Fibroblast of skin of right quadriceps (primary cell): ENCODE data around the gene SBK1.

Source experiments
- DNase-seq: peaks from one replicate; pipeline ENCODE4 v3.0.0-alpha.2; 2013

The SBK1 gene

DNA sequence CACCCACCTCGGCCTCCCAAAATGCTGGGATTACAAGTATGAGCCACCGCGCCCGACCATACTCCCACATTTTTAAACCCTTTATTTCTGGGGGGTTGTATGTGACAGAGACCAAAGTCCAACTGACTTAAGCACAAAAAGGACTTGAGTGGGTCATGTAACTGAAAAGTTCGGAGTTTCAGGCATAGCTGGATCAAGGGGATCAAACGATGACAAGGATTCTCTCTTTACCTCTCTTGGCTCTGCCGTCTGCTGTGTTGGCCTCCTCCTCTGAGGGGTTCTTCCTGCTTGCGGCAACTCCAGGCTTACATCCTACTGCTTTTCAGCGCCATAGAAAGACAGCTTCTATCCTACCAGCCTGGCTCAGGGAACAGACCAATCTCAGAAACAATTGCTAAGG lies 9.2 kb upstream of the SBK1 start:
- DNase-seq = no peak

DNA sequence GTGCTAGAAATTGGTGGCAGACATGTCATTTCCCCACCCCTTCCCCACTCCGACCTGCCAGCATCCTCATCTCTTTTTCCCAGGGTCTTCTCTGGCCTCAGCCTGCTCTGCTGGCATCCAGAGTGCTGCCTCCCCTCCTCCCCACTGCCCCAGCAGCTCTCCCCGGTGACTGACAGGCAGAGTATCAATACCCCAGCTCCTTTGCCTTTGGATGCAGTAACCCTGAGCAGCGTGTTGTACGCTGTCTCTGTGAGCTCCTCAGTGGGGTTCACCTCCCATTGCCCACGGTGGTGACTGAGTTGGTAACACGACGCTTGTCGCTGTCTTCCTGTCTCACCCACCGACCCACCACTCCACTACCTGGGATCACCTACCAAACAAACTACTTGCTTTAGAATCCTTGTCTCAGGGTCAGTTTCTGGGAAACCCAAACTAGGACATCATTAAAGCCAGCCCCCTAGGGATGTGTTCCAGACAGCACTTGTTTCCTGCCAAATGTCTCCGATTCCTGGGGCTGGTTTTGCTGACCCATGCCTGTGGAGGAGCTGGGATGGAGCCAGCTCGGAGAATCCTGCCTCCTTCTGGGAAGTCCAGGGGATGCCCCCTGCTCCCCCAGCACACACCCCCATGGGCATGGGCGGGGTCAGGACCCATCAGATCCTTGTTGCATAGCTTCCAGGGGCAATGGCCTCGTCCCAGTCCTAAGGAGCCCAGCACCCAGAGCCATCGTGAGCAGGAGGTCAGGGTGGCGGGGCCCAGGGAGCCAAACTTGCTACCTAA lies 8.3 kb upstream of the SBK1 start:
- DNase-seq = no peak

GRCh38 chr16:28285649-28286048 lies 6.7 kb upstream of the SBK1 start:
- DNase-seq = no peak

- no peak for DNase-seq
These were observed 4.2 kb upstream of the SBK1 start for GRCh38 chr16:28288114-28288513.

GRCh38 chr16:28289048-28289447 lies 3.3 kb upstream of the SBK1 start:
- no peak for DNase-seq

- DNase-seq = no peak
These were observed 2.1 kb upstream of the SBK1 start for GRCh38 chr16:28289939-28290858.

GRCh38 chr16:28290859-28291254 lies 1.5 kb upstream of the SBK1 start:
- no peak for DNase-seq

DNA sequence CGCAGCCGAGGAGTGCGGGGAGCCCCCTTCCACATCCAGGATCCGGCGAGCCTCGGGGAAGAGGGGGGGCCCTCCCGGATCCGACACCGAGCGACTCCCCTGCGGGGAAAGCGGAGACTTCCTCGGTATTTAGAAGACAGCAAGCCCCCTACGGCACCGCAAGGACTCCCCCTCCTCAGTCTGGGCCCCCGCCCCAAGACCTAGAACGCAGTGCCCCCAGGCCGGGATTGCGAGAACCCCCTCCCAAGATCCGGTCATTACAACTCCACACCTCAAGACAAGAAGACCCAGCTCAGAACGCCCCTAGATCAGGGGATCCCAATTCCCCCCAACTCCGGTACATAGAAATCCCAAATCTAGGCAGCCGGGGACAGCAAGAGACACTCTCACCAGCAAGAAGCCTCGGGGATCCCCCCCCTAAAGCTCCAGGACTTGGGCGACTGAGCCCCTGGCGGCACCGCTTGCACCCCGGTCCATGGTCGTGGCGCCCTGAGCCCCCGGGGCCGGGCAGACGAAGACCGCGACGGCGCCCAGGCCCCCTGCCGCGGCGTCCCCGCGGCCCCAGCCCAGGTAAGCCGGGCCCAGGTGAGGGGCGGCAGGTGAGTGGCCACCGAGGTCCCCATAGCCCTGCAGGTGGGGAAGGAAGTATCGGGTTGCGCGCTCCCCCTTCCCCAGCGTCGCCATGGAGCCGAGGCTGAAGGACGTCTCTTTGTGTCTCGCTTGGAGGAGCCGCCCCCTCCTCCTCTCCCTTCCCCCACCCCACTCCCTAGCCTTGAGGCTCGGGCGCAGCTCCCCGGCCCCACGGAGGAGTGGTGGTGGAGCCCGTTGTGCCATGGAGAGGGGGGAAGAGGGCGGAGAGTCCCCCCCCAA lies 641 bp downstream of the SBK1 start:
- DNase-seq = no peak

GRCh38 chr16:28293601-28293960 lies 1.3 kb downstream of the SBK1 start:
- DNase-seq = no peak

DNA sequence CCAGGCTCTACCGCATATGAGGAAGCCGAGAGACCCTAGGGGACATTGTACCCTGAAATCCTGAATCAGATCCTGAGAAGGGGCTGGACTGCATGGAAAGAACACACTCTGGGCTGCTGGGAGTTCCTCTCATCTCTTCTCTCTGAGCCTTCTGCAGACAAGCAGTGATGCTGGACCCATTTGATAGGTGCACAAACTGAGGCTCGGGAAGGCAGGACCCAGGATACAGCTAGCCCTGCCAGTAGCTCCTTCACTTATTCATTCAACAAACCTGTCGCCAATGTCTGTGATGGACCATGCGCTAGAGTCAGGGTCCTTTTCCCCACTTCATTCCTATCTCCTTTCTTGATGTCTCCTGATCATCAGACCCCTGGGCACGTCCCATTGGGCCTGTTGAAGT lies 1.9 kb downstream of the SBK1 start:
- DNase-seq = no peak

GRCh38 chr16:28295276-28295675 lies 3.0 kb downstream of the SBK1 start:
- no peak for DNase-seq

DNA sequence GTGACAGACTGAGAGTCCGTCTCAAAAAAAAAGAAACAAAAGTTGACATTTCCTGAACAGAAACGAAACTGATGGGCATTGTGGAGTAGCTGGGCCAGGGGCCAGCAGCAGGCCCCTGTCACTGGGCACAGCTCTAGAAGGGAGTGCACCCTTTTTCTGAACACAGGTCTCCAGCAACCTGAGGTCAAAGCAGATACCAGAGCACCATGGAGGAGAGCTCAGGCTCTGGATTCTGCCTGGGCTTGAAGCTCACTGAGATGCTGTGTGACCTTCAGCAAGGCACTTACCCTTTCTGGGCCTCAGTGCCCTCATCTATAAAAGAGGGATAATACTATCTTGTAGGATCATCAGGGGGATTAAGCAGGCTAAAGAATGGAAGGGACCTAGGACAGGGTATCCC lies 5.0 kb downstream of the SBK1 start:
- no peak for DNase-seq

DNA sequence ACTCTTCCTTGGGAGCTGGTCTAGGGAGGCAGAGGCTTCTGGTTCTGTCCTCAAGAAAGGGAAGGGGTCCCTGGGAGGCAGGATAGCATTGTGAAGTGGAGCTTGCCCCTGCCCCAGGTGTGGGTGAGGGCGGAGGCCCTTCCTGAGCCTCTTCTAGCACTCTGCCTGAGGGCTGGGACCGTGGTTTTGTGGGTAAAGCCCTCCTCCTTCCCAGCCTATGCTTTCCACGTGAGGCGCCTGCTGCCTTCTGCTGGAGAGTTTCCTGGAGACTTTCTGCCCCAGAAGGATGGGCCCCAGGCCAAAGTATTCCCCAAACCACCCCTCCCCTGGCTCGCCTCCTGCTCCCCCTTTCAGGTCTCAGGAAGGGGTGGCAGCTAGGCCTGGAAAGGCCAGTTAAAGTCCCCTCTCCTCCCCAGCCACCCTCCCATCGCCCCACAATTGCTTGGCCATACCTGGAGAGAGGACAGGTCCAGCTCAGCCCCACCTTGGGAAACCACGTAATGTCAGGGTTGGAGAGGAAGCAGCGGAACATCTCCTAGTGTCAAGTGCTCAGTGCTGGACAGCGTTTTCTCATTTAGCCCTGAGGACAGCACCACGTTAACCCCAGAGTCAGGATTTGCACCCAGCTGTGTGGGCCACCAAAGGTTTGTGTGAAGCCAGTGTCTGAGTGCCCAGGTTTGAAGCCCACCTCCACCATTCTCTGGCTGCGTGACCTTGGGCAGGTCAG lies 5.6 kb downstream of the SBK1 start:
- DNase-seq = no peak

DNA sequence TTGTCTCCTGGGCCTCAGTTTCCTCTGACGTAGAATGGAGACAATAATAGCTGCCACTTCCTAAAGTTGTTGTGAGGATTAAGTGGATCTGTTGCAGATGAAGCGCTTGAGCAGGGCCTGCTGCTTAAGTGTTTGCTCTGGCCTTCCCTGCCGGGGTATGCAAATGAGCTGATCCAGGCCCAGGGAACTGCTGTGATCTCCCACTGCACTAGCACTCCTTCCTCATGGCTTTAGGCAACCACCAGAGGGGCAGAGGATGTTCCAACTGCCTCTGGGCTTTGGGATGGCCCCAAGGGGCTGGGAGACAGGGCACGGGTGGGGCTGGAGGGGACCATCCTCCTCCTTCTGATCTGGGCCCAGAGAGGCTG lies 6.2 kb downstream of the SBK1 start:
- no peak for DNase-seq

DNA sequence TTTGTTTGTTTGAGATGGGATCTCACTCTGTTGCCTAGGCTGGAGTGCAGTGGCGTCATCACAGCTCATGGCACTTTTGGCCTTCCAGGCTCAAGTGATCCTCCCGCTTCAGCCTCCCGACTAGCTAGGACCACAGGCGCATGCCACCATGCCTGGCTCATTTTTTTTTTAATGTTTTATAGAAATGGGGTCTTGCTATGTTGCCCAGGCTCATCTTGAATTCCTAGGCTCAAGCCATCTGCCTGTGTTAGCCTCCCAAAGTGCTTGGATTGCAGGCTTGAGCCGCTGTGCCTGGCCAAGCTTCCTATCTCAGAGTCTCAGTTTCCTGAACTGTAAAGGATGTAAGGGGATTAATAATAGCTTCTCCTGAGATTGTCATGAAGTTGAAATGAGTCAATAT lies 8.0 kb downstream of the SBK1 start:
- no peak for DNase-seq

- DNase-seq = no peak
These were observed 8.8 kb downstream of the SBK1 start for GRCh38 chr16:28301154-28301553.

DNA sequence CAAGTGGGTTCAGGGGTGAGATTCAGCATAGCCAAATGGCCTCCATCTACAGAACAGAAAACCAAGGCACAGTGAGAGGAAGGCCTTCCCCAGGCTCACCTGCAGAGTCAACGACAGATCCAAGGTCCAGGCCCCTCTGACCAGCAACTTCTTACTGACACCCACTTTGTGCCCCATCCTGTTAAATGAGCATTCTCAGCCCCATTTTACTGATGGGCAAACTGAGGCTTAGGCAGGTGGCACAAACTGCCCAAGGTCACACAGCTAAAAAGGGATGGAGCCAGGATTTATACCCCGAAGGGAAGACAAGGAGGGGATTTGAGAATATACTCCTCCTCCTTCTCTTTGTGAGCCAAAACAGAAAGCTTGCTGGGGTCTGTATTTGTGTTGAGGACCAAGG lies 9.3 kb downstream of the SBK1 start:
- DNase-seq = no peak

DNA sequence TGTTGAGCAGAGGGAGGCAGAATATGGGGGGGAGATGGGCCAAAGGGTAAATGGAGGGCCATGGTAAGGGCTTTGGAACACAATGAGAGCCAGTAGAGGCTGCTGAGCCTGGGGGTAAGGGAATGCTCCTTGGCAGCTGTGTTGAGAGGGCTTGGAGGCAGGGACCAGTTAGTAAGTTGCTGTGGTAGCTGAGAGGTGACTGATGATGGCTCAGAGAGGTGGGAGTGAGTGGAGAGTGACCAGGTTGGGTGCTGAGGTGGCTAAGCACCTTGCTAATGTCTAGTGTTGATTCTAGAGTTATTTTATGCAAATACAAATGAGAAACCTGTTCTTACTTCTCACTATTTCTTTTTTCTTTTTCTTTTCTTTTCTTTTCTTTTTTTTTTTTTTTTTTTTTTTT lies 10.8 kb downstream of the SBK1 start:
- DNase-seq = no peak

DNA sequence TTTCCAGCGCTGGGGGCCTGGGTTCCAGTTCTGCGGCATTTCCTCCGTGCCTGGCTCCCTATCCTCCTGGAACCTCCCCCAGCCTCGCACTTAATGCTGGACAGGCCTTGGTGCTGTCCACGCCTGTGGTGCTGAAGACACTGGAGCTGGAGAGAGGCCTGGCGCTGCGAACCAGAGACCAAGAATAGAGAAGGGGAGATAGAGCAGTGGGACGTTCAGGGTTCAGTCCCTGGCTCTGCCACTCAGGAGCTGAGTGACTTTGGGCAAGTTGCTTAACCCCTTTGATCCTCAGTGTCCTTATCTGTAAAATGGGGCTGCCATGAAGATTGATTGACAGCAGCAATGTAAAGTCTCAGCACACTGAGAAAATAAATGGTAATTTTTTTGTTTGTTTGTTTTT lies 11.9 kb downstream of the SBK1 start:
- peak; percentile 24 for DNase-seq

GRCh38 chr16:28307936-28308335 lies 15.6 kb downstream of the SBK1 start:
- DNase-seq = no peak

DNA sequence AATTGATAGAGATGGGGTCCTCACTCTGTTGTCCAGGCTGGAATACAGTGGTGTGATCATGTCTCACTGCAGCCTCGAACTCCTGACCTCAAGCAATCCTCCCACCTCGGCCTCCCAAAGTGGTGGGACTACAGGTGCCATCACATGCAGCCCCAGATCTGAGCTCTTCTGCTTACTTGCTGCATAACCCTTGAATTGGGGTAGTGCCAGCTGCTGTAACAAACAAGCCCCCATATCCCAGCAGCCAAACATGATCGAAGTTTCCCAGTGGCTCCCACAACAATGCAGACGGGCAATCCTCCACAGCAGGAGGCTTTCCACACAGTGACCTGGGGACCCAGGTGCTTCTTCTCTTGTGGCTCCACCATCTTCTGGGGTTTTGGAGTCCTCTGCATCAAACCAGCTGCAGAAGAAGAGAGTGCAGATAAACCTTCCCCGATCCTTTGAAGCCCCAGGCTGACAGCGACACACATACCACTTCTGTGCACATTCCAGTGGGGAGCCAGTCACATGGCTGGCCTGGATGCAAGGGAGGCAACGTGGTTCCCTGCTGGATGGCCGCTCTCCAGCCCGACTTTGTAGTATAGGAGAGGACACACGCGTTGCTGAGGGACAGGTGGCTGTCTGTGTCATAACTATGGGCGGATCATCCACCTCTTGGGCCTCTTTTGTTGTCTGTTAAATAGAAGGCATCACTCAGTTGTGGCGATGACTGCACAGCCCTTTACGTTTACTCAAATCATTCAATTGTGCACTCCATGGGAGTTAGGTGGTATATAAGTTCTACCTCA lies 16.7 kb downstream of the SBK1 start:
- no peak for DNase-seq

- DNase-seq = no peak
These were observed 17.5 kb downstream of the SBK1 start for GRCh38 chr16:28309811-28310311.
